SU-DHL-6 (cell line): Measurements from ENCODE around the gene ALX4.

Experiments used
- EZH2phosphoT487 ChIP-seq: fragments of 200-600 bp; sonication (generic), shearing (Covaris generic); conservative IDR thresholded peaks from 2 replicates; pipeline ENCODE4 v1.6.1; 2018; ENCODE audit warnings: mild to moderate bottlenecking, antibody characterized with exemption, low read length, moderate library complexity, mixed read lengths
- TF ChIP-seq, protein P1 (sequence below): fragments of 200-600 bp; sonication (generic); IDR thresholded peaks from one replicate; pipeline ENCODE4 v1.5.1; 2017; ENCODE audit warnings: antibody characterized with exemption, mild to moderate bottlenecking, low read length, moderate library complexity; ENCODE audit not compliant: insufficient read depth, poor library complexity, severe bottlenecking

GRCh38 chr11:44224867-44225501 lies 85.0 kb downstream of the ALX4 start:
- no peak for TF ChIP-seq EZH2phosphoT487
- TF ChIP-seq, protein P1, sequence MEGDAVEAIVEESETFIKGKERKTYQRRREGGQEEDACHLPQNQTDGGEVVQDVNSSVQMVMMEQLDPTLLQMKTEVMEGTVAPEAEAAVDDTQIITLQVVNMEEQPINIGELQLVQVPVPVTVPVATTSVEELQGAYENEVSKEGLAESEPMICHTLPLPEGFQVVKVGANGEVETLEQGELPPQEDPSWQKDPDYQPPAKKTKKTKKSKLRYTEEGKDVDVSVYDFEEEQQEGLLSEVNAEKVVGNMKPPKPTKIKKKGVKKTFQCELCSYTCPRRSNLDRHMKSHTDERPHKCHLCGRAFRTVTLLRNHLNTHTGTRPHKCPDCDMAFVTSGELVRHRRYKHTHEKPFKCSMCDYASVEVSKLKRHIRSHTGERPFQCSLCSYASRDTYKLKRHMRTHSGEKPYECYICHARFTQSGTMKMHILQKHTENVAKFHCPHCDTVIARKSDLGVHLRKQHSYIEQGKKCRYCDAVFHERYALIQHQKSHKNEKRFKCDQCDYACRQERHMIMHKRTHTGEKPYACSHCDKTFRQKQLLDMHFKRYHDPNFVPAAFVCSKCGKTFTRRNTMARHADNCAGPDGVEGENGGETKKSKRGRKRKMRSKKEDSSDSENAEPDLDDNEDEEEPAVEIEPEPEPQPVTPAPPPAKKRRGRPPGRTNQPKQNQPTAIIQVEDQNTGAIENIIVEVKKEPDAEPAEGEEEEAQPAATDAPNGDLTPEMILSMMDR = no peak
